ENCODE measurements around the gene CCL3. TPM values are rescaled to one million over a fixed set of nuclear protein-coding genes. Genes with fewer than 3 reads are reported as not detected.
"Not testable (repeated sequence)": the region's sequence is repeated elsewhere in the genome, so short reads cannot be mapped to it uniquely, and the experiment has no call there.

Gene CCL3
- total RNA-seq, 4 donors from 2014 or later, result 0.68 to 1.7 TPM; not detected in 2

DNA sequence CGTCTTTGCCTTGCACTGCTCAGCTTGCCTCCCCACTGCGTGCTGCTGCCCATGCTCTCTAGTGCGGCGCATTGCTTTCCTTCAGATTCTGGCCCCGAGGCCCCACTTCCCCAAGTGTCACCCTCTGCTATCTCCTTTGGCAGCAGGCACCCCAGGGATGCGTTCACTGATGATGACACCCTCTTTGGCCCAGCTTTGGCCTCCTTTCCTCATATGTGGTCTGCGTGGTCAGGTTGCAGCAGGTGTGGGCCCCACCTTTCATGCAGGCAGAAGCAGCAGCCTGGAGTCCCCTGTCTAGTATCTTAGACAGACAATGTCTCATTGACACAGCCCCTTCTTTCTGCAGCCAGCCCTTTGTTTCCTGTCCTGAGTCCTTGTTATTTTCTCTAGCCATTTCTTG is 4.8 kb upstream of the CCL3 start:
- no peaks in the 10 kb centered on the region for H3K36me3 ChIP-seq
- H3K27me3 ChIP-seq, result peaks cover 0 to 2% (median 0%) of the 10 kb centered on the region in 3 donors
- H3K4me1 ChIP-seq, result no peaks in the 10 kb centered on the region
- TF ChIP-seq, protein P1, sequence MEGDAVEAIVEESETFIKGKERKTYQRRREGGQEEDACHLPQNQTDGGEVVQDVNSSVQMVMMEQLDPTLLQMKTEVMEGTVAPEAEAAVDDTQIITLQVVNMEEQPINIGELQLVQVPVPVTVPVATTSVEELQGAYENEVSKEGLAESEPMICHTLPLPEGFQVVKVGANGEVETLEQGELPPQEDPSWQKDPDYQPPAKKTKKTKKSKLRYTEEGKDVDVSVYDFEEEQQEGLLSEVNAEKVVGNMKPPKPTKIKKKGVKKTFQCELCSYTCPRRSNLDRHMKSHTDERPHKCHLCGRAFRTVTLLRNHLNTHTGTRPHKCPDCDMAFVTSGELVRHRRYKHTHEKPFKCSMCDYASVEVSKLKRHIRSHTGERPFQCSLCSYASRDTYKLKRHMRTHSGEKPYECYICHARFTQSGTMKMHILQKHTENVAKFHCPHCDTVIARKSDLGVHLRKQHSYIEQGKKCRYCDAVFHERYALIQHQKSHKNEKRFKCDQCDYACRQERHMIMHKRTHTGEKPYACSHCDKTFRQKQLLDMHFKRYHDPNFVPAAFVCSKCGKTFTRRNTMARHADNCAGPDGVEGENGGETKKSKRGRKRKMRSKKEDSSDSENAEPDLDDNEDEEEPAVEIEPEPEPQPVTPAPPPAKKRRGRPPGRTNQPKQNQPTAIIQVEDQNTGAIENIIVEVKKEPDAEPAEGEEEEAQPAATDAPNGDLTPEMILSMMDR (IDR thresholded peaks at IDR 0.05 in 4 of 5, conservative IDR thresholded peaks at IDR 0.05 in 1 of 5), result no peak
- TF ChIP-seq POLR2A (IDR thresholded peaks at IDR 0.05), result no peak
- in situ Hi-C loops (cut with MboI; ENCODE audit: low sequenced_read_pairs in 4 of 4), result no loop called here
- no peaks in the 10 kb centered on the region for H3K9me3 ChIP-seq
- DNase-seq (no peak), ATAC-seq (no peak)
- H3K27ac ChIP-seq, result no peak overlapping the region
- intact Hi-C loops (cut with DNase I; ENCODE audit: low total_unique reads), result no loop called here
- no peak overlapping the region for H3K4me3 ChIP-seq

DNA sequence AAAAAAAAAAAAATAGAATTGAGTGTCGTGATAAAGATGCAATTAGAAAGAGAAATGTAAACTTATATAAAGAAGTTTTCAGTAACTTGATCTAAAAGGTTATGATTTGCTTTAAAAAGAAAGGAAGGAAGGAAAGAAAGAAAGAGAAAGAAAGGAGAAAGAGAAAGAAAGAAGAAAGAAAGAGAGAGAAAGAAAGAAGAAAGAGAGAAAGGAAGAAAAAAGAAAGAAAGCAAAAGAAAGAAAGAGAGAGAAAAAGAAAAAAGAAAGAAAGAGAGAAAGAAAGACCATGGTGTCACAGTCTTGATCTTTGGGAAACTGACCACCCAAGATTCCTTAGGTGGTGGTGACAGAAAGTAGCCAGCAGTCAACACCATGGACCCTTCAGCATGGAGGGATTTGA is 4.3 kb upstream of the CCL3 start:
- no peaks in the 10 kb centered on the region for H3K4me1 ChIP-seq
- no peak overlapping the region for H3K27ac ChIP-seq
- no peaks in the 10 kb centered on the region for H3K36me3 ChIP-seq
- H3K27me3 ChIP-seq, result peaks cover 0 to 4% (median 0%) of the 10 kb centered on the region in 3 donors
- DNase-seq (no peak), ATAC-seq (no peak)
- in situ Hi-C loops (cut with MboI; ENCODE audit: low sequenced_read_pairs in 4 of 4), result no loop called here
- TF ChIP-seq POLR2A (IDR thresholded peaks at IDR 0.05), result no peak
- TF ChIP-seq, protein P1 (IDR thresholded peaks at IDR 0.05 in 4 of 5, conservative IDR thresholded peaks at IDR 0.05 in 1 of 5), result no peak
- H3K9me3 ChIP-seq, result no peaks in the 10 kb centered on the region
- intact Hi-C loops (cut with DNase I; ENCODE audit: low total_unique reads), result no loop called here
- H3K4me3 ChIP-seq, result no peak overlapping the region

DNA sequence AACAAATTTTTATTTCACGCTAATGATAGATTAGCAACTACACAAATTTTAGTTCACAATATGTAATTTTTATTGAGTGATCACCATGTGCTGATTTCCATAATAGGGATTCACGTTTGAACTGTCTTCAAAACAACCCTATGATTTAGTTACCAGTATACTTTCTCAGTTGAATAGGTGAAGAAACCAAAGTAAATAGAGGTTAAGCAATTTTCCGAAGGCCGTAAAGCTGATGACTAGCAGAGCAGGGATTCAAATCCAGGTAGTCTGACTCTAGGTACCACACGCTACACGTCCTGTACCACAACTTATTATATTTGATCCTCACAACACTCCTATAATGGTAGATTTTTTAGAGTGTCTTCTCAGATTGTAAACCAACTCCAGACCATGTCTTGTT is 2.8 kb upstream of the CCL3 start:
- H3K4me1 ChIP-seq; H3K4me3 ChIP-seq; H3K27me3 ChIP-seq; H3K9me3 ChIP-seq; ATAC-seq; H3K36me3 ChIP-seq; DNase-seq; H3K27ac ChIP-seq; in situ Hi-C loops (cut with MboI; ENCODE audit: low sequenced_read_pairs in 4 of 4); intact Hi-C loops (cut with DNase I; ENCODE audit: low total_unique reads): not testable (repeated sequence)

DNA sequence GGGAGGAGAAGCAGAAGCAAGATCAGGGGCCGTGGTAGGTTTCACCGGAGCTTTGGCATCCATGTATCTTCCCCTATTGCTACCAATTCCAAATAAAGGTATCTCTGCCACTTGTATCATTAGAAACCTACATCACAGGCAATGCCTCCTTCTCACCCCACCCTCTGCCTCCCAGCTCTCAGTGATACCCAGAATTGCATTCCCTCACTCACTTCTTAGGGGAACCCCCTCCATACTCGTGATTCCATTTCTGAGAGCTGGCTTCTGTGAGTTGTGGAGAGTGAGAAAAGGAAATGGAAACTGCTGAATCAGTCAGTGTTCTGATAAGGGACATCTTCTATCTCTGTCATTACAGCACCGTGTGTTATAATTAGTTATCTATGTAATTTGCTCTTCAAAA is 2.3 kb upstream of the CCL3 start:
- Histone ChIP-seq H3K27ac (no peak overlapping the region), H3K27me3 (peaks cover 0 to 4% (median 0%) of the 10 kb centered on the region in 3 donors), H3K4me1 (no peaks in the 10 kb centered on the region), H3K36me3 (no peaks in the 10 kb centered on the region), H3K9me3 (no peaks in the 10 kb centered on the region), H3K4me3 (no peak overlapping the region)
- TF ChIP-seq, protein P1 (IDR thresholded peaks at IDR 0.05 in 4 of 5, conservative IDR thresholded peaks at IDR 0.05 in 1 of 5), result no peak
- TF ChIP-seq POLR2A (IDR thresholded peaks at IDR 0.05), result no peak
- intact Hi-C loops (cut with DNase I; ENCODE audit: low total_unique reads), result no loop called here
- DNase-seq (no peak), ATAC-seq (no peak)
- in situ Hi-C loops (cut with MboI; ENCODE audit: low sequenced_read_pairs in 4 of 4), result no loop called here

DNA sequence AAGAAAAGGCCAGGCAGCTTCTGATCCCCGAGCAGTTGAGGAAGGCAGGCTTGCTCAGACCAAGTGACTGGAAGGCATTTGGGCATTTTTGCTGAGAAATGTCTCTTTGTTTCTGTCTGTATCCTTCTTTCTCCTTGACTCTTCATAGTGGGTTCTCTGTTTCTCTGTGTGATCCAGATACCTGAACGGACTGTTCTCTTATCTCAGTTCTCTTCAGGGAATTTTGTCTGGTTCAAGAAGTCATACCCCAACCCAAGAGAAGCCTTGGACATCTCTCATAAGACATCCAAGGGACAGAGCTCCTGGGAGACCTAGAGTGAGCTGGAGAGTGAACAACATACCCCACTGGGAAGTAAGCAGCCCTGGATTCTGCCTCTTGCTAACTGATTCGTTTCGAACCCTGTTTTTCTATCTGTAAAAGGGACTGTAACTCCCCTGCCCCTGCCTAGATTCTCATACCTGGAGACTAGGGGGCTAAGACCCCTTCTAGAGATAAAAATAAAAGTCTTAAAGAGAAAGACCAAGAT is 541 bp downstream of the CCL3 start:
- H3K27me3 ChIP-seq, result peaks cover 0 to 4% (median 0%) of the 10 kb centered on the region in 3 donors
- DNase-seq (no peak), ATAC-seq (no peak)
- no peak overlapping the region for H3K4me3 ChIP-seq
- in situ Hi-C loops (cut with MboI; ENCODE audit: low sequenced_read_pairs in 4 of 4), result no loop called here
- intact Hi-C loops (cut with DNase I; ENCODE audit: low total_unique reads), result no loop called here
- no peaks in the 10 kb centered on the region for H3K9me3 ChIP-seq
- H3K4me1 ChIP-seq, result no peaks in the 10 kb centered on the region
- no peak overlapping the region for H3K27ac ChIP-seq
- H3K36me3 ChIP-seq, result no peaks in the 10 kb centered on the region
- TF ChIP-seq, protein P1 (IDR thresholded peaks at IDR 0.05 in 4 of 5, conservative IDR thresholded peaks at IDR 0.05 in 1 of 5), result no peak
- TF ChIP-seq POLR2A (IDR thresholded peaks at IDR 0.05), result no peak
